ENCODE measurements around the gene LPP.

Gene LPP

DNA sequence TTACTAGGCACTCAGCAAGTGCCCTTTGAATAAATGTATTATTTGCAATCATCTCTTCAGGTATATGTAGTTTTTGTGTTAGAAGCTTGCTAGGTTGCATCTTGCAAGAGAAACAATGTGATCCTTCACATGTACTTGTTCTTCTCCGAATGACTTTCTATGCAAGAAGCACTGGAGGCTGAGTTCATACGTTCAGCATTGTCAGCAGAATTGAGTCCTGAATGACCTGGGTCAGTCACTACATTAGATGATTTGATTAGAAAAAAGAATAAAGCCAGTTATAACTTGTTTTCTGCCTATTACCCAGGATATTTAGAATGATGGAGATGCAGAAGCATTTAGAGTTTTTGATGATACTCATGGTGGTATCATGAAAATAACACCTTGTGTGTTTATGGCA is 538.7 kb downstream of the LPP start:
- no peaks in the 10 kb centered on the region for H3K36me3 ChIP-seq (ENCODE audit: control insufficient read depth, insufficient read depth, low read length)
- H3K79me2 ChIP-seq (ENCODE audit: control insufficient read depth, insufficient read depth, low read length): no peaks in the 10 kb centered on the region
- no peaks in the 10 kb centered on the region for H3K27me3 ChIP-seq (ENCODE audit: insufficient read depth, low read length, poor library complexity)
- no peak overlapping the region for H3K23ac ChIP-seq (ENCODE audit: low read length)
- no peak overlapping the region for H3K4me2 ChIP-seq (ENCODE audit: low read length)
- no peak overlapping the region for H4K5ac ChIP-seq (ENCODE audit: low read length)
- H3K18ac ChIP-seq (ENCODE audit: low read length): no peak overlapping the region
- peaks cover 2% of the 10 kb centered on the region for H3K4me1 ChIP-seq (ENCODE audit: control insufficient read depth, low read depth, low read length)
- no peak overlapping the region for H3K9ac ChIP-seq (ENCODE audit: low read length)
- no peak overlapping the region for H3K4me3 ChIP-seq (ENCODE audit: low read length)
- no CpG with 5 or more reads among the region's 2 CpGs for WGBS (ENCODE audit: extremely low coverage, insufficient coverage, low lambda C conversion rate)
- H3K4ac ChIP-seq (ENCODE audit: low read depth, low read length): no peak overlapping the region
- H2BK120ac ChIP-seq (ENCODE audit: low read depth, low read length): no peak overlapping the region
- no peak overlapping the region for H4K8ac ChIP-seq (ENCODE audit: low read depth, low read length)
- H2AK5ac ChIP-seq (ENCODE audit: low read length): no peak overlapping the region
- H3K56ac ChIP-seq (ENCODE audit: low read length): no peak overlapping the region
- no peak overlapping the region for H2BK5ac ChIP-seq (ENCODE audit: low read length)
- H3K79me1 ChIP-seq (ENCODE audit: low read length): no peaks in the 10 kb centered on the region
- H2BK15ac ChIP-seq (replicated peaks; ENCODE audit: low read depth): no peak overlapping the region
- no peak for DNase-seq
- H3K27ac ChIP-seq (ENCODE audit: low read depth, low read length): no peak overlapping the region

- no peaks in the 10 kb centered on the region for H3K27me3 ChIP-seq (ENCODE audit: insufficient read depth, low read length, poor library complexity)
- no peaks in the 10 kb centered on the region for H3K36me3 ChIP-seq (ENCODE audit: control insufficient read depth, insufficient read depth, low read length)
- no peak overlapping the region for H3K4ac ChIP-seq (ENCODE audit: low read depth, low read length)
- no peaks in the 10 kb centered on the region for H3K79me1 ChIP-seq (ENCODE audit: low read length)
- H3K18ac ChIP-seq (ENCODE audit: low read length): no peak overlapping the region
- no peak for DNase-seq
- H3K4me1 ChIP-seq (ENCODE audit: control insufficient read depth, low read depth, low read length): peaks cover 2% of the 10 kb centered on the region
- no peak overlapping the region for H4K5ac ChIP-seq (ENCODE audit: low read length)
- H2BK5ac ChIP-seq (ENCODE audit: low read length): no peak overlapping the region
- H2BK15ac ChIP-seq (replicated peaks; ENCODE audit: low read depth): no peak overlapping the region
- H3K4me2 ChIP-seq (ENCODE audit: low read length): no peak overlapping the region
- no peak overlapping the region for H4K8ac ChIP-seq (ENCODE audit: low read depth, low read length)
- no peak overlapping the region for H2BK120ac ChIP-seq (ENCODE audit: low read depth, low read length)
- H3K56ac ChIP-seq (ENCODE audit: low read length): no peak overlapping the region
- no CpG with 5 or more reads among the region's 7 CpGs for WGBS (ENCODE audit: extremely low coverage, insufficient coverage, low lambda C conversion rate)
- no peak overlapping the region for H2AK5ac ChIP-seq (ENCODE audit: low read length)
- H3K4me3 ChIP-seq (ENCODE audit: low read length): no peak overlapping the region
- no peak overlapping the region for H3K23ac ChIP-seq (ENCODE audit: low read length)
- H3K79me2 ChIP-seq (ENCODE audit: control insufficient read depth, insufficient read depth, low read length): no peaks in the 10 kb centered on the region
- no peak overlapping the region for H3K27ac ChIP-seq (ENCODE audit: low read depth, low read length)
- no peak overlapping the region for H3K9ac ChIP-seq (ENCODE audit: low read length)
Measured at GRCh38 chr3:188693435-188693834, 539.5 kb downstream of the LPP start.

- Histone ChIP-seq H3K36me3 (ENCODE audit: control insufficient read depth, insufficient read depth, low read length) (no peaks in the 10 kb centered on the region), H3K4me1 (ENCODE audit: control insufficient read depth, low read depth, low read length) (no peaks in the 10 kb centered on the region), H3K23ac (ENCODE audit: low read length) (no peak overlapping the region), H3K4me3 (ENCODE audit: low read length) (no peak overlapping the region), H4K8ac (ENCODE audit: low read depth, low read length) (no peak overlapping the region), H3K79me1 (ENCODE audit: low read length) (no peaks in the 10 kb centered on the region), H3K4me2 (ENCODE audit: low read length) (no peak overlapping the region), H3K27ac (ENCODE audit: low read depth, low read length) (no peak overlapping the region), H4K5ac (ENCODE audit: low read length) (no peak overlapping the region), H3K4ac (ENCODE audit: low read depth, low read length) (no peak overlapping the region), H3K18ac (ENCODE audit: low read length) (no peak overlapping the region), H2BK15ac (replicated peaks; ENCODE audit: low read depth) (no peak overlapping the region), H2AK5ac (ENCODE audit: low read length) (no peak overlapping the region), H3K9ac (ENCODE audit: low read length) (no peak overlapping the region), H3K27me3 (ENCODE audit: insufficient read depth, low read length, poor library complexity) (no peaks in the 10 kb centered on the region), H2BK120ac (ENCODE audit: low read depth, low read length) (no peak overlapping the region), H3K56ac (ENCODE audit: low read length) (no peak overlapping the region), H3K79me2 (ENCODE audit: control insufficient read depth, insufficient read depth, low read length) (no peaks in the 10 kb centered on the region), H2BK5ac (ENCODE audit: low read length) (no peak overlapping the region)
- no peak for DNase-seq
- WGBS (ENCODE audit: extremely low coverage, insufficient coverage, low lambda C conversion rate): no CpG with 5 or more reads among the region's 5 CpGs
Measured at GRCh38 chr3:188695241-188695640, 541.3 kb downstream of the LPP start.

DNA sequence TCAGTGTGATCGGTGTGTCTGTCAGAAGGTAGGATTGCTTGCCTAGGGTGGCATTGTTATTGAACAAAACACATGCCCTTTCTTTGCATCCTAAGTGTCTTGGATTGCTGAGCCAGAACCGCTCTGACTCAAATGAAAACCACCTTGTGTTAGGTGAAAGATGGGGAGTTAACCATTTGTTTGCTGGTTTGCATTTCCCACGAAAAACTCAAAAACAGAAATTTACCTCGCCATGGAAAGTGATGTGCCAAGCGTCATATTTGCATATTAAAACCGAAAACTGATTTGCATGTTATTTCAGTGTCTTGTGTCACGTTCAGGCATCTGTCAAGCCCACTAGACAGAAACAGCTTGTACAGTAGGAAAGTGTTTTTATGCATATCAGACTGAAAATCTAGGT is 543.2 kb downstream of the LPP start:
- Histone ChIP-seq H3K4me1 (ENCODE audit: control insufficient read depth, low read depth, low read length) (no peaks in the 10 kb centered on the region), H3K36me3 (ENCODE audit: control insufficient read depth, insufficient read depth, low read length) (no peaks in the 10 kb centered on the region), H2BK5ac (ENCODE audit: low read length) (no peak overlapping the region), H4K5ac (ENCODE audit: low read length) (peak overlapping the region; percentile 12), H2AK5ac (ENCODE audit: low read length) (no peak overlapping the region), H3K79me1 (ENCODE audit: low read length) (no peaks in the 10 kb centered on the region), H2BK15ac (replicated peaks; ENCODE audit: low read depth) (no peak overlapping the region), H3K4ac (ENCODE audit: low read depth, low read length) (no peak overlapping the region), H4K8ac (ENCODE audit: low read depth, low read length) (no peak overlapping the region), H3K79me2 (ENCODE audit: control insufficient read depth, insufficient read depth, low read length) (no peaks in the 10 kb centered on the region), H2BK120ac (ENCODE audit: low read depth, low read length) (no peak overlapping the region), H3K4me3 (ENCODE audit: low read length) (no peak overlapping the region), H3K27ac (ENCODE audit: low read depth, low read length) (no peak overlapping the region), H3K9ac (ENCODE audit: low read length) (no peak overlapping the region), H3K23ac (ENCODE audit: low read length) (no peak overlapping the region), H3K27me3 (ENCODE audit: insufficient read depth, low read length, poor library complexity) (no peaks in the 10 kb centered on the region), H3K4me2 (ENCODE audit: low read length) (no peak overlapping the region), H3K18ac (ENCODE audit: low read length) (no peak overlapping the region), H3K56ac (ENCODE audit: low read length) (no peak overlapping the region)
- WGBS (ENCODE audit: extremely low coverage, insufficient coverage, low lambda C conversion rate): no CpG with 5 or more reads among the region's 7 CpGs
- DNase-seq: no peak

GRCh38 chr3:188698436-188698835 is 544.5 kb downstream of the LPP start:
- Histone ChIP-seq H3K36me3 (ENCODE audit: control insufficient read depth, insufficient read depth, low read length) (no peaks in the 10 kb centered on the region), H4K8ac (ENCODE audit: low read depth, low read length) (no peak overlapping the region), H3K56ac (ENCODE audit: low read length) (no peak overlapping the region), H4K5ac (ENCODE audit: low read length) (no peak overlapping the region), H3K4me3 (ENCODE audit: low read length) (no peak overlapping the region), H3K4me2 (ENCODE audit: low read length) (no peak overlapping the region), H3K23ac (ENCODE audit: low read length) (no peak overlapping the region), H3K18ac (ENCODE audit: low read length) (no peak overlapping the region), H3K4me1 (ENCODE audit: control insufficient read depth, low read depth, low read length) (no peaks in the 10 kb centered on the region), H2AK5ac (ENCODE audit: low read length) (no peak overlapping the region), H2BK15ac (replicated peaks; ENCODE audit: low read depth) (no peak overlapping the region), H3K4ac (ENCODE audit: low read depth, low read length) (no peak overlapping the region), H3K27ac (ENCODE audit: low read depth, low read length) (no peak overlapping the region), H2BK120ac (ENCODE audit: low read depth, low read length) (no peak overlapping the region), H3K27me3 (ENCODE audit: insufficient read depth, low read length, poor library complexity) (no peaks in the 10 kb centered on the region), H3K79me1 (ENCODE audit: low read length) (no peaks in the 10 kb centered on the region), H3K9ac (ENCODE audit: low read length) (no peak overlapping the region), H3K79me2 (ENCODE audit: control insufficient read depth, insufficient read depth, low read length) (no peaks in the 10 kb centered on the region), H2BK5ac (ENCODE audit: low read length) (no peak overlapping the region)
- WGBS (ENCODE audit: extremely low coverage, insufficient coverage, low lambda C conversion rate): no CpG with 5 or more reads among the region's 12 CpGs
- no peak for DNase-seq

DNA sequence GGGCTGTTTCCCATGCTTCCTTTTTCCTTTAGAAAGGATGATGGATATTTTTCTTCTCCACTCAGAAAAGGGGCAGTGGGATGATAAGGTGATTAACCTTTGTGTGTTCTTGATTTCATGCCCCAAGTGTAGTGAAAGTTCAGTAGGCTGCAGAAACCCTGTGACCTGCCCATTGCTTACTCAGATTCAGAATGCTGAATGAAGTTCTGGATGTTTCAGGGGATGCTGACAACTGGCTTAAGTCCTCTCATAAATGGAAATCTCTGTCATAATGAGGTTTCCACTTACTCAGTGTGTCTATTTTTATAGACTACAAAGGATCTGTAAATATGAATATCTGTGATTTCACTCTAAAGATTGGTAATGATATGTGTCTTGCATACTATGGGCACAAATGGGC is 546.5 kb downstream of the LPP start:
- H3K4me3 ChIP-seq (ENCODE audit: low read length): no peak overlapping the region
- no peaks in the 10 kb centered on the region for H3K27me3 ChIP-seq (ENCODE audit: insufficient read depth, low read length, poor library complexity)
- no peak overlapping the region for H4K5ac ChIP-seq (ENCODE audit: low read length)
- no peak overlapping the region for H2AK5ac ChIP-seq (ENCODE audit: low read length)
- H2BK5ac ChIP-seq (ENCODE audit: low read length): no peak overlapping the region
- H3K4ac ChIP-seq (ENCODE audit: low read depth, low read length): no peak overlapping the region
- no peak overlapping the region for H3K23ac ChIP-seq (ENCODE audit: low read length)
- H3K9ac ChIP-seq (ENCODE audit: low read length): no peak overlapping the region
- no peak for DNase-seq
- no peak overlapping the region for H3K56ac ChIP-seq (ENCODE audit: low read length)
- H3K4me1 ChIP-seq (ENCODE audit: control insufficient read depth, low read depth, low read length): no peaks in the 10 kb centered on the region
- no peak overlapping the region for H4K8ac ChIP-seq (ENCODE audit: low read depth, low read length)
- H3K36me3 ChIP-seq (ENCODE audit: control insufficient read depth, insufficient read depth, low read length): no peaks in the 10 kb centered on the region
- H3K18ac ChIP-seq (ENCODE audit: low read length): no peak overlapping the region
- H3K4me2 ChIP-seq (ENCODE audit: low read length): no peak overlapping the region
- no peaks in the 10 kb centered on the region for H3K79me2 ChIP-seq (ENCODE audit: control insufficient read depth, insufficient read depth, low read length)
- H2BK120ac ChIP-seq (ENCODE audit: low read depth, low read length): no peak overlapping the region
- no peak overlapping the region for H2BK15ac ChIP-seq (replicated peaks; ENCODE audit: low read depth)
- no peak overlapping the region for H3K27ac ChIP-seq (ENCODE audit: low read depth, low read length)
- H3K79me1 ChIP-seq (ENCODE audit: low read length): no peaks in the 10 kb centered on the region
